ENCODE results near the gene HM13. TPM values are rescaled to one million over a fixed set of nuclear protein-coding genes. Genes with fewer than 3 reads are reported as not detected.

HM13 gene
- total and polyA plus RNA-seq, 2 of the 13 experiments (the other 11 are each of a cell fraction or from before 2014, with no cell fraction given): 118 to 243 TPM

- TF ChIP-seq NCOA5 (CRISPR knock-in tag; IDR thresholded peaks at IDR 0.05) (no peak; the same call in 1 of the 2 replicates), TAF1 (CRISPR knock-in tag; IDR thresholded peaks at IDR 0.05) (peak; percentile 100), ZNF709 (CRISPR knock-in tag; IDR thresholded peaks at IDR 0.05) (peak; percentile 99), ETV5 (CRISPR knock-in tag; IDR thresholded peaks at IDR 0.05; ENCODE audit: borderline replicate concordance) (peak; percentile 75), RNF2 (conservative IDR thresholded peaks at IDR 0.05; ENCODE audit: low read depth) (peak; percentile 79; the same call in 1 of the 2 replicates), ZFP36 (IDR thresholded peaks at IDR 0.05; ENCODE audit: borderline replicate concordance, low read depth, low read length, partially characterized antibody) (no peak), CSRNP1 (CRISPR knock-in tag; IDR thresholded peaks at IDR 0.05) (peak; percentile 98), ZSCAN21 (CRISPR knock-in tag; IDR thresholded peaks at IDR 0.05; ENCODE audit: borderline replicate concordance) (peak; percentile 93), ZBTB21 (CRISPR knock-in tag; IDR thresholded peaks at IDR 0.05) (no peak; the same call in 1 of the 2 replicates), TIGD3 (CRISPR knock-in tag; IDR thresholded peaks at IDR 0.05; ENCODE audit: borderline replicate concordance) (peak; percentile 78; the same call in 1 of the 2 replicates), HMGA1 (CRISPR knock-in tag; conservative IDR thresholded peaks at IDR 0.05) (no peak), ZNF629 (CRISPR knock-in tag; conservative IDR thresholded peaks at IDR 0.05) (peak; percentile 59), ERF (CRISPR knock-in tag; IDR thresholded peaks at IDR 0.05) (peak; percentile 97), ZMYM4 (CRISPR knock-in tag; IDR thresholded peaks at IDR 0.05) (peak; percentile 96), FOSL2 (CRISPR knock-in tag; IDR thresholded peaks at IDR 0.05) (peak; percentile 76), WIZ (CRISPR knock-in tag; IDR thresholded peaks at IDR 0.05) (peak; percentile 90; the same call in 1 of the 2 replicates), ZNF556 (CRISPR knock-in tag; IDR thresholded peaks at IDR 0.05; ENCODE audit: borderline replicate concordance) (peak; percentile 99), ZNF878 (CRISPR knock-in tag; IDR thresholded peaks at IDR 0.05) (peak; percentile 95), PREB (CRISPR knock-in tag; IDR thresholded peaks at IDR 0.05) (no peak; the same call in 1 of the 2 replicates), RXRA (CRISPR knock-in tag; IDR thresholded peaks at IDR 0.05) (peak; percentile 68)
- TF ChIP-seq, protein P1, sequence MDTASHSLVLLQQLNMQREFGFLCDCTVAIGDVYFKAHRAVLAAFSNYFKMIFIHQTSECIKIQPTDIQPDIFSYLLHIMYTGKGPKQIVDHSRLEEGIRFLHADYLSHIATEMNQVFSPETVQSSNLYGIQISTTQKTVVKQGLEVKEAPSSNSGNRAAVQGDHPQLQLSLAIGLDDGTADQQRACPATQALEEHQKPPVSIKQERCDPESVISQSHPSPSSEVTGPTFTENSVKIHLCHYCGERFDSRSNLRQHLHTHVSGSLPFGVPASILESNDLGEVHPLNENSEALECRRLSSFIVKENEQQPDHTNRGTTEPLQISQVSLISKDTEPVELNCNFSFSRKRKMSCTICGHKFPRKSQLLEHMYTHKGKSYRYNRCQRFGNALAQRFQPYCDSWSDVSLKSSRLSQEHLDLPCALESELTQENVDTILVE (CRISPR knock-in tag; IDR thresholded peaks at IDR 0.05): peak; percentile 97
- TF ChIP-seq, protein P2, sequence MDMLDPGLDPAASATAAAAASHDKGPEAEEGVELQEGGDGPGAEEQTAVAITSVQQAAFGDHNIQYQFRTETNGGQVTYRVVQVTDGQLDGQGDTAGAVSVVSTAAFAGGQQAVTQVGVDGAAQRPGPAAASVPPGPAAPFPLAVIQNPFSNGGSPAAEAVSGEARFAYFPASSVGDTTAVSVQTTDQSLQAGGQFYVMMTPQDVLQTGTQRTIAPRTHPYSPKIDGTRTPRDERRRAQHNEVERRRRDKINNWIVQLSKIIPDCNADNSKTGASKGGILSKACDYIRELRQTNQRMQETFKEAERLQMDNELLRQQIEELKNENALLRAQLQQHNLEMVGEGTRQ (IDR thresholded peaks at IDR 0.05; ENCODE audit: low read depth, low read length): peak; percentile 14; the same call in 1 of the 2 replicates
- TF ChIP-seq, protein P2 (CRISPR knock-in tag; IDR thresholded peaks at IDR 0.05; ENCODE audit: borderline replicate concordance): no peak
Observed at GRCh38 chr20:31605031-31605901, 91.0 kb downstream of the HM13 start, which contains the start of gene ID1 (continued).

Data from HepG2 (cell line).